Urinary bladder (tissue), 4 donors: ENCODE measurements around the gene OSGEP. TPM values are rescaled to one million over a fixed set of nuclear protein-coding genes. Genes with fewer than 3 reads are reported as not detected.

Source experiments
- DNase-seq: peaks from one replicate; pipeline ENCODE4 v3.0.0-alpha.2; 2015; ENCODE audit errors: extremely low spot score
- H3K27ac ChIP-seq: one replicate; pipeline ENCODE4 v1.5.1; 2013; ENCODE audit warnings: low read depth, mild to moderate bottlenecking, moderate library complexity
- H3K36me3 ChIP-seq: one replicate; pipeline ENCODE4 v1.6.1; 2013; ENCODE audit warnings: mild to moderate bottlenecking, moderate library complexity; ENCODE audit not compliant: insufficient read depth
- H3K4me1 ChIP-seq: one replicate; pipeline ENCODE4 v1.6.1; 2013; ENCODE audit warnings: mild to moderate bottlenecking, moderate library complexity; ENCODE audit not compliant: insufficient read depth
- H3K4me3 ChIP-seq: one replicate; pipeline ENCODE4 v1.5.1; 2013; ENCODE audit warnings: low read depth, low read length
- WGBS: extraction: QIAGEN DNeasy Blood & Tissue Kit; methylation state at CpG from one replicate; pipeline ENCODE4 v1.1.7; 2013; 5-methylcytosine and 5-hydroxymethylcytosine counted together
- polyA plus RNA-seq: library from polyadenylated mRNA; stranded (reverse); fragments of 200-250 nt; gene quantifications from one replicate; pipeline ENCODE4 v1.2.3, GENCODE V29; 2013
- small RNA-seq: library from RNA; depleted of rRNA; stranded (forward); fragments of <200 nt; gene quantifications from one replicate; pipeline ENCODE3, GENCODE V24; 2014
- total RNA-seq: library from RNA; depleted of rRNA; stranded (reverse); fragments of >200 nt; gene quantifications from one replicate; pipeline ENCODE4 v1.2.3, GENCODE V29; 2014
- donor health status: healthy with polysubstance abuse.
- donor health status: healthy.

The OSGEP gene
- total and polyA plus RNA-seq, 2 donors = 28.4 to 41.1 TPM

GRCh38 chr14:20415782-20416206 is 38.8 kb downstream of the OSGEP start:
- H3K27ac ChIP-seq = no peak overlapping the region
- no peaks in the 10 kb centered on the region for H3K4me1 ChIP-seq
- WGBS = 41% methylated on average over 3 of the region's 3 CpGs
- DNase-seq = no peak
- no peaks in the 10 kb centered on the region for H3K36me3 ChIP-seq
- H3K4me3 ChIP-seq = no peak overlapping the region

DNA sequence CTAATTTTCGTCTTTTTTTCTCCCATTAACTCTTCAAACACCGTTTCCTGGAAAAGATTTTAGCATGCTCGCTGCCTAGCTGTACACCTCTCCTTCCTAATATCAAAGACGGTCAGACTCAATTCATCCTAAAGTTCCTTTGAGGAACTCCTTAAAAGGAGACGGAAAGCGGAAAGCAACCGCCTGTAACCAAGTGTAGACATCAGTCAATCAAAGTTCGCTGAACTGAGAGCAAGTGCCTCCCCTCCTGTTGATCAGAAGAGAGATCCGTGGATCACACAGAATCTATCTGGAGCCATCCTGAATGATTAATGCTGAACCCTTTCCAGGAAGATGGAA is 40.9 kb downstream of the OSGEP start:
- DNase-seq = no peak
- 1% methylated on average over 9 of the region's 9 CpGs for WGBS
- no peaks in the 10 kb centered on the region for H3K36me3 ChIP-seq
- H3K4me1 ChIP-seq = no peaks in the 10 kb centered on the region
- H3K27ac ChIP-seq = peak overlapping the region; percentile 94
- peak overlapping the region; percentile 64 for H3K4me3 ChIP-seq

DNA sequence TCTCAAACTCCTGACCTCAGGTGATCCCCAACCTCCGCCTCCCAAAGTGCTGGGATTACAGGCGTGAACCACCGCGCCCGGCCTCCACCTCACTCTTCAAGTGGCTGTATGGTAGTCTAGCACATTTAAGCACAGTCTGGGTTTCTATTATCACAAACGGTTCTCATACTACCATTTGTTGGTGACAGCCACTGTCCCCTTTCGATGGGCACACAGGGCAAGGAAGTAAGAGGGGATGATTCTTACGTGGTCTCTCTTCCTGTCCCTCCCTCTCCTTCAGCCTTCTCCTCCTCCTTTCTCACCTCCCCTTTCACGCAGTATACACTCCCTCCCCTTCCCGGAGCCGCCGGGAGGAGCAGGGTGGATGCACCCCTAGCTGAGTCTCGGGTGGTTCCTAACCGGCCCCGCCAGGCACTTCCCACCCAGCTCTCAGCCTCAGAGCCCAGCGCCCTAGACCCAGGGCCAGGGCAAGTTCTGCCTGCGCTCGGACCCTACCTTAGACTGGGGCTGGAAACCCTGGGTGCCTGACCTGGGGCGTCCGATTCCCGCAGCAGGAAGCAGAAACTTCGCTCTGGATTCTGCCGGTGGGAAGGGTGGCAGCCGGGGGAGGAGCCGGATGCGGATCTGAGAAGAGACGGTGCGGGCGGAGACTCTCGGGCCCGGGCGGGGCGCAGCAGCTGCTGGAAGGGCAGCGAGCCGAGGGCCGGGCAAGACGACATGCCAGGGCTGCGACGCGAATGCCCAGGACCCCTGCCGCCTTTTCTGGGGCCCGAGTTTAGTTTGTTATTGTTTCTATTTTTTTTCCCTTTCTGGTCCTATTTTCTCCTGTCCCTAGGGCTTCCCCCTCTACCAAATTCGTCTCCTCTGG is 41.5 kb downstream of the OSGEP start, which contains the start of gene TEP1:
Gene TEP1, minus strand, starts transcription at position 626 of the 868 bp plus-strand sequence. CDS start 5,062 bp downstream, outside the sequence.
- under 1% methylated on average over 43 of the region's 43 CpGs for WGBS
- Histone ChIP-seq H3K36me3 (no peaks in the 10 kb centered on the region), H3K27ac (peak within 1 kb of the TSS; percentile 94), H3K4me3 (peak within 1 kb of the TSS; percentile 64), H3K4me1 (no peaks in the 10 kb centered on the region)
- DNase-seq = peak; percentile 49

DNA sequence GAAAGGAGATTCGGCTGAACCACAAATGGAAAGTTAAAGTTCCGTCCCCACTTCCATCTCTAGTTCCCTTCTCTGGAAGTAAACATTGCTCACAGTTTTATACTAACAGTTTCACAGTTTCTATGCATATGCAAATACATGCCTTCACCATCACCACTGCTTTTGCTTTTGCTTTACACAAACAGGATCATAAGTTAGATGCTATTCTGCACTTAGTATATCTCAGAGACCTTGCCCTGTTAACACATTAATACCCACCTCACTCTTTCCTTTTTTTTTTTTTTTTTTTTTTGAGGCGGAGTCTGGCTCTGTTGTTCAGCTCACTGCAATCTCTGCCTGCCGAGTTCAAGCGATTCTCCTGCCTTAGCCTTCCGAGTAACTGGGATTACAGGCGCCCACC is 42.2 kb downstream of the OSGEP start:
- no peak for DNase-seq
- no peaks in the 10 kb centered on the region for H3K4me1 ChIP-seq

DNA sequence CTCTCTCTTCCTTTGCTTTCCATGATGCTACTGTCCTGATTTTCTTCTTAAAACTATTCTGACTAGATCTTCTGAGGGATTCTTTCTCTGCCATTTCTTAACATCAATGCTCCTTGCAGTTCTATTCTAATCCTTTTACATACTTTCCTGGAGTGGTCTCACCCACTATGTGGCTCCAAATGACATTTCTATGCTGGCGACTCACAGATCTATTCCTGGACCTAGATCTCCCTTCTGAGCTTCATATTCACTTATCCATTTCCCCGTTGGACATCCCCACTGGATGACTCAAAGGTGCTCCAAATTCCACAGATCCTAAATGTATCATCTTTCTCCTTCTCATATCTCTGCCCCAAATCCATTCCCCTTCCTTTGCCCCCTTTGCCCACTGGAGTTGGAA is 45.4 kb downstream of the OSGEP start:
- DNase-seq = no peak
- Histone ChIP-seq H3K27ac (no peak overlapping the region), H3K36me3 (no peaks in the 10 kb centered on the region), H3K4me3 (no peak overlapping the region), H3K4me1 (no peaks in the 10 kb centered on the region)
- WGBS = 87% methylated on average over 2 of the region's 2 CpGs

More for the DNA sequence above, 42.2 kb downstream of the OSGEP start:
- 2% methylated on average over 7 of the region's 7 CpGs for WGBS
- no peaks in the 10 kb centered on the region for H3K36me3 ChIP-seq
- H3K27ac ChIP-seq = peak overlapping the region; percentile 94
- peak overlapping the region; percentile 64 for H3K4me3 ChIP-seq

DNA sequence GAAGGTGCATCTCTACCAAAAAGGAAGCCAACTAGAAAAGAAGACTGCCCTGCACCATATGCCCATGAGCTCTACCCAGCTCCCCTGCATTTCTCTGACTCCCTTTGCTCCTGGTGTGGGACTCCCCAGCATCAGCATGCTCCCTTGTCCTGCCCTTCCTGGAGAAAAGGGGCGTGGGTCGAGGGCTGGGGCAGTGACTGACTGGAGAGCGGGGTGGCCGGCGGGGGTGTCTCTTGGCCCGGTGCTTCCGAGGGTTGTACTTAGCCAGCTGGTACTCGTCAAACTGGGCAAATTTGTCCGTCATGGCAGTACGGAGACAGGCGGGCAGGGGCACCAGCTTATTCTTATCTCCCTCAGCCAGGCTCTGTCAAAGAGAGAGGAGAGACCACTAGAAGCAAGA is 51.1 kb downstream of the OSGEP start:
- Histone ChIP-seq H3K4me1 (no peaks in the 10 kb centered on the region), H3K36me3 (no peaks in the 10 kb centered on the region), H3K27ac (no peak overlapping the region), H3K4me3 (no peak overlapping the region)
- 92% methylated on average over 11 of the region's 11 CpGs for WGBS
- DNase-seq = no peak

GRCh38 chr14:20400965-20401593 is 53.5 kb downstream of the OSGEP start:
- Histone ChIP-seq H3K4me3 (no peak overlapping the region), H3K36me3 (no peaks in the 10 kb centered on the region), H3K4me1 (no peaks in the 10 kb centered on the region), H3K27ac (no peak overlapping the region)
- DNase-seq = no peak
- WGBS = 86% methylated on average over 10 of the region's 10 CpGs

GRCh38 chr14:20400589-20400964 is 54.0 kb downstream of the OSGEP start:
- Histone ChIP-seq H3K36me3 (no peaks in the 10 kb centered on the region), H3K4me1 (no peaks in the 10 kb centered on the region), H3K4me3 (no peak overlapping the region), H3K27ac (no peak overlapping the region)
- WGBS = 93% methylated on average over 1 of the region's 1 CpG
- DNase-seq = no peak

- no peak for DNase-seq
- no peak overlapping the region for H3K4me3 ChIP-seq
- no peaks in the 10 kb centered on the region for H3K4me1 ChIP-seq
- WGBS = 95% methylated on average over 3 of the region's 3 CpGs
- no peaks in the 10 kb centered on the region for H3K36me3 ChIP-seq
- H3K27ac ChIP-seq = no peak overlapping the region
Measured at GRCh38 chr14:20397511-20397910, 57.1 kb downstream of the OSGEP start.

Small RNA genes lying within 50 kb of the gene (small RNA-seq; reads per million reads assigned to genes)
- gene RNA5SP382 = 0.15 reads per million

Other genes with a start within 250 kb of the OSGEP start
- not detected for gene OR11H6, start 231.1 kb downstream of the OSGEP start, total RNA-seq
- gene OR11H6, start 231.1 kb downstream of the OSGEP start, polyA plus RNA-seq = not detected
- gene OR11H7, start 225.8 kb downstream of the OSGEP start, total RNA-seq = not detected
- gene OR11H7, start 225.8 kb downstream of the OSGEP start, polyA plus RNA-seq = not detected
- gene OR11H4, start 215.5 kb downstream of the OSGEP start, total RNA-seq = not detected
- gene OR11H4, start 215.5 kb downstream of the OSGEP start, polyA plus RNA-seq = not detected
- 22.7 TPM for gene TTC5, start 148.9 kb downstream of the OSGEP start, total RNA-seq
- 8.0 TPM for gene TTC5, start 148.9 kb downstream of the OSGEP start, polyA plus RNA-seq
- gene CCNB1IP1, start 121.5 kb downstream of the OSGEP start, total RNA-seq = 81.9 TPM
- 63.5 TPM for gene CCNB1IP1, start 121.5 kb downstream of the OSGEP start, polyA plus RNA-seq
- gene PARP2, start 111.2 kb downstream of the OSGEP start, total RNA-seq = 13.5 TPM
- gene PARP2, start 111.2 kb downstream of the OSGEP start, polyA plus RNA-seq = 16.0 TPM
- gene TEP1, start 41.3 kb downstream of the OSGEP start, total RNA-seq = 17.4 TPM
- 16.2 TPM for gene TEP1, start 41.3 kb downstream of the OSGEP start, polyA plus RNA-seq
- gene KLHL33, start 18.6 kb downstream of the OSGEP start, total RNA-seq = 0.69 TPM
- gene KLHL33, start 18.6 kb downstream of the OSGEP start, polyA plus RNA-seq = 0.42 TPM
- 21.2 TPM for gene APEX1, start 414 bp upstream of the OSGEP start, total RNA-seq
- 147 TPM for gene APEX1, start 414 bp upstream of the OSGEP start, polyA plus RNA-seq
- gene PIP4P1, start 6.6 kb upstream of the OSGEP start, total RNA-seq = 11.9 TPM
- 40.8 TPM for gene PIP4P1, start 6.6 kb upstream of the OSGEP start, polyA plus RNA-seq
- gene PNP, start 14.6 kb upstream of the OSGEP start, total RNA-seq = 12.5 TPM
- gene PNP, start 14.6 kb upstream of the OSGEP start, polyA plus RNA-seq = 25.9 TPM
- gene RNASE10, start 50.7 kb upstream of the OSGEP start, total RNA-seq = not detected
- 0.20 TPM for gene RNASE10, start 50.7 kb upstream of the OSGEP start, polyA plus RNA-seq
- not detected for gene RNASE9, start 106.2 kb upstream of the OSGEP start, total RNA-seq
- not detected for gene RNASE9, start 106.2 kb upstream of the OSGEP start, polyA plus RNA-seq
- not detected for gene RNASE11, start 133.2 kb upstream of the OSGEP start, total RNA-seq
- gene RNASE11, start 133.2 kb upstream of the OSGEP start, polyA plus RNA-seq = not detected
- gene RNASE12, start 136.6 kb upstream of the OSGEP start, total RNA-seq = not detected
- gene RNASE12, start 136.6 kb upstream of the OSGEP start, polyA plus RNA-seq = not detected
- not detected for gene OR6S1, start 186.9 kb upstream of the OSGEP start, total RNA-seq
- gene OR6S1, start 186.9 kb upstream of the OSGEP start, polyA plus RNA-seq = not detected
- 39.5 TPM for gene RNASE4, start 229.7 kb upstream of the OSGEP start, total RNA-seq
- gene RNASE4, start 229.7 kb upstream of the OSGEP start, polyA plus RNA-seq = 135 TPM
- 7.8 TPM for gene ANG, start 234.0 kb upstream of the OSGEP start, total RNA-seq
- gene ANG, start 234.0 kb upstream of the OSGEP start, polyA plus RNA-seq = 47.3 TPM